ENCODE measurements around the gene MYCN. TPM values are rescaled to one million over a fixed set of nuclear protein-coding genes. Genes with fewer than 3 reads are reported as not detected.

Gene MYCN
- polyA plus RNA-seq, 3 donors: not detected

GRCh38 chr2:15974565-15975260, 34.4 kb downstream of the MYCN start:
- Histone ChIP-seq H3K4me1 (ENCODE audit: control insufficient read depth in 1 of 2, insufficient read depth in 2 of 2, low read length in 2 of 2) (no peaks in the 10 kb centered on the region), H3K9ac (ENCODE audit: insufficient read depth, low read length, poor library complexity, severe bottlenecking) (no peak overlapping the region), H3K9me3 (replicated peaks in 1 of 2; ENCODE audit: control insufficient read depth in 1 of 2, insufficient read depth in 1 of 2, low read length in 2 of 2) (no peaks in the 10 kb centered on the region), H3K36me3 (replicated peaks in 1 of 2; ENCODE audit: control insufficient read depth in 1 of 2, insufficient read depth in 2 of 2, low read length in 2 of 2) (no peaks in the 10 kb centered on the region), H2AFZ (ENCODE audit: insufficient read depth, low read depth, low read length, poor library complexity, severe bottlenecking) (no peak overlapping the region), H3K27ac (ENCODE audit: low read depth in 1 of 2, low read length in 2 of 2) (no peak overlapping the region), H3K79me2 (ENCODE audit: insufficient read depth, low read length) (no peaks in the 10 kb centered on the region), H3K4me3 (replicated peaks in 1 of 3; ENCODE audit: low read depth in 2 of 3, low read length in 3 of 3) (no peak overlapping the region), H3K27me3 (ENCODE audit: control insufficient read depth in 2 of 2, insufficient read depth in 2 of 2, low read length in 2 of 2) (no peaks in the 10 kb centered on the region), H3K4me2 (replicated peaks; ENCODE audit: extremely low read depth, low read length, poor library complexity, severe bottlenecking) (no peak overlapping the region), H4K20me1 (ENCODE audit: insufficient read depth, low read length) (no peaks in the 10 kb centered on the region)
- Mint-ChIP-seq H3K27ac (no peak overlapping the region), H3K9me3 (no peaks in the 10 kb centered on the region), H3K36me3 (no peaks in the 10 kb centered on the region), H3K4me1 (no peaks in the 10 kb centered on the region), H3K4me3 (no peak overlapping the region), H3K27me3 (ENCODE audit: low read depth in 3 of 3) (peaks cover 2 to 4% (median 4%) of the 10 kb centered on the region in 3 donors)
- no peak for DNase-seq
- no peak for TF ChIP-seq CTCF (IDR thresholded peaks at IDR 0.05)
- WGBS (ENCODE audit: insufficient coverage): 100% methylated on average over 1 of the region's 5 CpGs
- intact Hi-C loops (cut with micrococcal nuclease): no loop called here

- no peak for TF ChIP-seq CTCF (IDR thresholded peaks at IDR 0.05)
- Mint-ChIP-seq H3K4me3 (no peak overlapping the region), H3K27me3 (ENCODE audit: low read depth in 3 of 3) (peaks cover 2 to 4% (median 4%) of the 10 kb centered on the region in 3 donors), H3K27ac (no peak overlapping the region), H3K36me3 (no peaks in the 10 kb centered on the region), H3K9me3 (no peaks in the 10 kb centered on the region), H3K4me1 (no peaks in the 10 kb centered on the region)
- no peaks in the 10 kb centered on the region for H4K20me1 ChIP-seq (ENCODE audit: insufficient read depth, low read length)
- H3K79me2 ChIP-seq (ENCODE audit: insufficient read depth, low read length): no peaks in the 10 kb centered on the region
- no peak overlapping the region for H3K4me3 ChIP-seq (replicated peaks in 1 of 3; ENCODE audit: low read depth in 2 of 3, low read length in 3 of 3)
- no peak for DNase-seq
- H3K4me2 ChIP-seq (replicated peaks; ENCODE audit: extremely low read depth, low read length, poor library complexity, severe bottlenecking): no peak overlapping the region
- H3K9me3 ChIP-seq (replicated peaks in 1 of 2; ENCODE audit: control insufficient read depth in 1 of 2, insufficient read depth in 1 of 2, low read length in 2 of 2): no peaks in the 10 kb centered on the region
- no peak overlapping the region for H3K27ac ChIP-seq (ENCODE audit: low read depth in 1 of 2, low read length in 2 of 2)
- intact Hi-C loops (cut with micrococcal nuclease): no loop called here
- H3K36me3 ChIP-seq (replicated peaks in 1 of 2; ENCODE audit: control insufficient read depth in 1 of 2, insufficient read depth in 2 of 2, low read length in 2 of 2): no peaks in the 10 kb centered on the region
- H3K27me3 ChIP-seq (ENCODE audit: control insufficient read depth in 2 of 2, insufficient read depth in 2 of 2, low read length in 2 of 2): no peaks in the 10 kb centered on the region
- no peak overlapping the region for H2AFZ ChIP-seq (ENCODE audit: insufficient read depth, low read depth, low read length, poor library complexity, severe bottlenecking)
- H3K4me1 ChIP-seq (ENCODE audit: control insufficient read depth in 1 of 2, insufficient read depth in 2 of 2, low read length in 2 of 2): no peaks in the 10 kb centered on the region
- no peak overlapping the region for H3K9ac ChIP-seq (ENCODE audit: insufficient read depth, low read length, poor library complexity, severe bottlenecking)
- WGBS (ENCODE audit: insufficient coverage): no CpG with 5 or more reads among the region's 3 CpGs
Measured at GRCh38 chr2:15975261-15975600, 34.9 kb downstream of the MYCN start.

Measured in CD14-positive monocyte (primary cell).